Pancreas (tissue), 10 donors: Measurements from ENCODE around the gene IPCEF1. TPM values are rescaled to one million over a fixed set of nuclear protein-coding genes. Genes with fewer than 3 reads are reported as not detected.

Source experiments
- ATAC-seq, 4 donors: fragments of 200-7000 bp; cut with Tn5 transposase; one replicate each; pipeline versions ENCODE4 v1.8.0 to v1.9.1; 2020; ENCODE audit warnings: mild to moderate bottlenecking in 4 of 4, moderate library complexity in 4 of 4
- DNase-seq, 6 donors: peaks; one replicate each; pipeline ENCODE4 v3.0.0-alpha.2; 2020
- FAIRE-seq: peaks from 2 replicates; lab custom pipeline; 2012; peaks lifted over from hg19 to GRCh38; lab: Jason Lieb, UNC
- H3K27ac ChIP-seq, 4 donors: fragments of 200-600 bp; sonication (generic); 1 replicate in 3 of 4; 2 replicates in 1 of 4; pipeline versions ENCODE4 v1.5.0 to v1.8.0; 2020
- H3K27me3 ChIP-seq, 4 donors: fragments of 200-600 bp; one replicate each; pipeline ENCODE4 v1.8.0; 2021
- H3K36me3 ChIP-seq, 3 donors: fragments of 200-600 bp; sonication (generic) in 1 of 3; one replicate each; pipeline versions ENCODE4 v1.5.0 to v1.8.0; 2020 to 2021
- H3K4me1 ChIP-seq, 3 donors: fragments of 200-600 bp; one replicate each; pipeline ENCODE4 v1.8.0; 2021
- H3K4me3 ChIP-seq, 4 donors: fragments of 200-600 bp; sonication (generic) in 2 of 4; one replicate each; pipeline versions ENCODE4 v1.5.0 to v1.8.0; 2020 to 2021
- H3K9me3 ChIP-seq, 4 donors: fragments of 200-600 bp; one replicate each; pipeline ENCODE4 v1.8.0; 2021
- CTCF ChIP-seq, 4 donors: fragments of 200-600 bp; sonication (generic) in 3 of 4; IDR thresholded peaks; one replicate each; pipeline versions ENCODE4 v1.5.0 to v1.8.0; 2021; ENCODE audit warnings: antibody characterized with exemption in 4 of 4
- WGBS, 2 donors: extraction: QIAGEN DNeasy Blood & Tissue Kit; methylation state at CpG; one replicate each; pipeline ENCODE4 v1.1.7; 2013; 5-methylcytosine and 5-hydroxymethylcytosine counted together
- intact Hi-C, 3 donors: fragments of 100-400 bp; cut with DNase I; formaldehyde crosslinking; loops; one replicate each; pipeline versions ENCODE4 v1.11.1 to v1.14.2; 2022
- polyA plus RNA-seq, 2 donors: library from polyadenylated mRNA; stranded (reverse); fragments of 200-250 nt; gene quantifications; one replicate each; pipeline ENCODE4 v1.2.3, GENCODE V29; 2013
- total RNA-seq, 6 donors: library from RNA; stranded (reverse); fragmentation: NEBNext Ultra II Directional in 4 of 6; extraction: Animal tissue kit (Norgen Biotek cat#: 25700) in 4 of 6; gene quantifications; one replicate each; pipeline versions ENCODE4 v1.2.1 to v1.2.4, GENCODE V29; 2021 to 2023
- donor health status: healthy with polysubstance abuse.
- donor health status: DM: no; HTN: no; CAD: no; lungs with moderate emphysema.
- donor health status: DM: no; HTN: no; CAD: no.
- donor health status: control.
- donor health status: control.
- donor health status: Bipolar disorder and iron deficiency.
- donor health status: DM: yes; HTN: yes; CAD: no.
- donor health status: DM: no; HTN: no; CAD: no.
- donor health status: DM: no; HTN: no; CAD: no.
- donor health status: DM: yes; HTN: yes; CAD: no.

The IPCEF1 gene
- total and polyA plus RNA-seq, 8 donors, result 0.53 to 4.4 (median 1.8) TPM

GRCh38 chr6:154289818-154290508 is 66.6 kb downstream of the IPCEF1 start:
- ATAC-seq (peak in 1 of 4 donors; percentile 39), FAIRE-seq (no peak), DNase-seq (no peak)
- H3K27me3 ChIP-seq, result no peaks in the 10 kb centered on the region
- H3K36me3 ChIP-seq, result no peaks in the 10 kb centered on the region
- TF ChIP-seq CTCF (IDR thresholded peaks at IDR 0.05), result no peak
- H3K27ac ChIP-seq, result no peak overlapping the region
- H3K4me1 ChIP-seq, result no peaks in the 10 kb centered on the region
- no peaks in the 10 kb centered on the region for H3K9me3 ChIP-seq
- 80 to 81% methylated on average over 6 of the region's 6 CpGs for WGBS, 2 donors
- H3K4me3 ChIP-seq, result no peak overlapping the region
- intact Hi-C loops, result no loop called here

DNA sequence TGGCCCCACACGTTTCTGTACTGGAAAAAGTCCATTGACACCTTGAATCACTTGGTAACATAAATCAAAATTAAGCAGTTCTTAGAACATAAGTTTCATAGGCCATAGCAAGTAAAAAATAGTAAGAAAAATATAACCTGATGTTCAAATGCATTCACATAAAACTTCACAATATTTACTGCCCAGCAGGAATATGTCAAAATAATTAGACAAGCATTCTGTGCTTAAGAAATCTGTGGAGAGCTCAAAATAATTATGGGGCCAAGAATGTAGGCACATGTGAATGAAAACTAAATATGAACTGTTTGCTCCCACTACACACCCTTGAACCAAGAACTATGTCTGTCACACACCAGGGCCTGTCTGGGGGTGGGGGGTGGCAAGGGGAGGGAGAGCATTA is 70.8 kb downstream of the IPCEF1 start:
- no peak for FAIRE-seq
- no peak overlapping the region for H3K4me3 ChIP-seq
- H3K4me1 ChIP-seq, result no peaks in the 10 kb centered on the region
- no peak for TF ChIP-seq CTCF (IDR thresholded peaks at IDR 0.05)
- no peaks in the 10 kb centered on the region for H3K36me3 ChIP-seq
- no peaks in the 10 kb centered on the region for H3K27me3 ChIP-seq
- WGBS, 2 donors, result 79 to 80% methylated on average over 1 of the region's 1 CpG
- intact Hi-C loops, result no loop called here
- H3K27ac ChIP-seq, result no peak overlapping the region
- no peaks in the 10 kb centered on the region for H3K9me3 ChIP-seq
- DNase-seq, result no peak
- no peak for ATAC-seq

GRCh38 chr6:154284313-154284853 is 72.2 kb downstream of the IPCEF1 start:
- DNase-seq (no peak), FAIRE-seq (no peak), ATAC-seq (no peak)
- Histone ChIP-seq H3K36me3 (no peaks in the 10 kb centered on the region), H3K4me3 (no peak overlapping the region), H3K9me3 (no peaks in the 10 kb centered on the region), H3K27ac (no peak overlapping the region), H3K27me3 (no peaks in the 10 kb centered on the region), H3K4me1 (no peaks in the 10 kb centered on the region)
- no peak for TF ChIP-seq CTCF (IDR thresholded peaks at IDR 0.05)
- WGBS, 2 donors, result 90 to 93% methylated on average over 7 of the region's 7 CpGs
- intact Hi-C loops, result no loop called here

GRCh38 chr6:154280521-154280920 is 76.1 kb downstream of the IPCEF1 start:
- ATAC-seq, result no peak
- no peaks in the 10 kb centered on the region for H3K36me3 ChIP-seq
- DNase-seq, result no peak
- no peaks in the 10 kb centered on the region for H3K9me3 ChIP-seq
- H3K4me1 ChIP-seq, result peaks cover 0 to 5% (median 0%) of the 10 kb centered on the region in 3 donors
- no peak for TF ChIP-seq CTCF (IDR thresholded peaks at IDR 0.05)
- WGBS, 2 donors, result 77 to 93% methylated on average over 2 of the region's 2 CpGs
- FAIRE-seq, result no peak
- intact Hi-C loops, result no loop called here
- no peaks in the 10 kb centered on the region for H3K27me3 ChIP-seq
- H3K27ac ChIP-seq, result no peak overlapping the region
- no peak overlapping the region for H3K4me3 ChIP-seq

DNA sequence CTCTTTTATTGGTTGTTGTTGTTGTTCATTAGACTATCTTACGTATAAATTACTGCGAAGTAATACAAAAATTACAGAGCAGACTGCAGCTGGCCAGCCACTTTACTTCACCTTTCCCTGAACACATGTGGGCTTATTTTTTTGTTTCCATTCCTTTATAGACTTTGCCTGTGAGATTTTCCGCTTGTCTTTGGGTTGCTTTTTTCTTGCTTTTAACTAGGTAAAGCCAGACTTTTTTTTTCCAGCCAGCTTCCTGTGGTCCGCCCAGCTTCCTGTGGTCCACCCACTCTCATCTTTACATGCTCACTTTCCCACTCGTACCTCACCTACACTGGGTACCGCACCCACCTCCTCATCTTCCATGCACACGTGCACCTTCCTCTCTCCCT is 79.0 kb downstream of the IPCEF1 start:
- Histone ChIP-seq H3K27me3 (no peaks in the 10 kb centered on the region), H3K4me3 (peak overlapping the region in 1 of 4 donors; percentile 24), H3K4me1 (peaks cover 0 to 5% (median 0%) of the 10 kb centered on the region in 3 donors), H3K27ac (no peak overlapping the region), H3K36me3 (no peaks in the 10 kb centered on the region), H3K9me3 (no peaks in the 10 kb centered on the region)
- TF ChIP-seq CTCF (IDR thresholded peaks at IDR 0.05), result peak in 1 of 4 donors; percentile 4
- ATAC-seq (no peak), DNase-seq (no peak), FAIRE-seq (no peak)
- intact Hi-C loops, result loop anchor here in 2 of 3 donors (5.0 to 10.0 kb wide), 2 partner anchors 120 to 123 kb away; no protein-coding TSS in a partner anchor
- WGBS, 2 donors, result 60 to 61% methylated on average over 7 of the region's 7 CpGs
